ENCODE measurements around the gene POLR1E. TPM values are rescaled to one million over a fixed set of nuclear protein-coding genes. Genes with fewer than 3 reads are reported as not detected.
A peak's percentile ranks its signal among the peaks of the same experiment; 100 is the strongest.

POLR1E gene, protein sequence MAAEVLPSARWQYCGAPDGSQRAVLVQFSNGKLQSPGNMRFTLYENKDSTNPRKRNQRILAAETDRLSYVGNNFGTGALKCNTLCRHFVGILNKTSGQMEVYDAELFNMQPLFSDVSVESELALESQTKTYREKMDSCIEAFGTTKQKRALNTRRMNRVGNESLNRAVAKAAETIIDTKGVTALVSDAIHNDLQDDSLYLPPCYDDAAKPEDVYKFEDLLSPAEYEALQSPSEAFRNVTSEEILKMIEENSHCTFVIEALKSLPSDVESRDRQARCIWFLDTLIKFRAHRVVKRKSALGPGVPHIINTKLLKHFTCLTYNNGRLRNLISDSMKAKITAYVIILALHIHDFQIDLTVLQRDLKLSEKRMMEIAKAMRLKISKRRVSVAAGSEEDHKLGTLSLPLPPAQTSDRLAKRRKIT
- total RNA-seq (2021; fragmentation: NEBNext Ultra II Directional; extraction: Animal tissue kit (Norgen Biotek cat#: 25700)), result 36.9 and 40.0 TPM in 2 replicates
- 13.8 and 16.0 TPM in 2 replicates for polyA plus RNA-seq (2011; rRNA removed)
- 25.3 TPM for polyA plus RNA-seq (2011; cell fraction: cytosol; rRNA removed)
- polyA plus RNA-seq (2011; cell fraction: nucleus; rRNA removed), result 13.3 TPM
- 24.6 to 30.7 TPM (median 27.1 TPM) in 4 replicates for polyA plus RNA-seq (2012, experiment 1 of 2)
- polyA plus RNA-seq (2012, experiment 2 of 2), result 9.2 TPM
- 18.0 TPM for polyA plus RNA-seq (2013, experiment 1 of 2)
- 18.9 TPM for polyA plus RNA-seq (2013, experiment 2 of 2)
- 39.6 and 47.5 TPM in 2 replicates for polyA minus RNA-seq (2011; rRNA and poly(A)+ RNA removed)
- 19.7 TPM for polyA minus RNA-seq (2011; cell fraction: cytosol; rRNA and poly(A)+ RNA removed)
- polyA minus RNA-seq (2011; cell fraction: nucleus; rRNA and poly(A)+ RNA removed), result 20.7 TPM
- long read RNA-seq, experiment 1, partial matches to known transcripts, result 3 of 6 reads
- long read RNA-seq, experiment 1, other reads (novel, unspliced or antisense), result 0 of 6 reads
- long read RNA-seq, experiment 2, transcript POLR1E-202 (12 exons, 1,868 nt), result major isoform, 34 of 41 reads
- long read RNA-seq, experiment 2, partial matches to known transcripts, result 7 of 41 reads
- long read RNA-seq, experiment 2, other reads (novel, unspliced or antisense), result 0 of 41 reads

DNA sequence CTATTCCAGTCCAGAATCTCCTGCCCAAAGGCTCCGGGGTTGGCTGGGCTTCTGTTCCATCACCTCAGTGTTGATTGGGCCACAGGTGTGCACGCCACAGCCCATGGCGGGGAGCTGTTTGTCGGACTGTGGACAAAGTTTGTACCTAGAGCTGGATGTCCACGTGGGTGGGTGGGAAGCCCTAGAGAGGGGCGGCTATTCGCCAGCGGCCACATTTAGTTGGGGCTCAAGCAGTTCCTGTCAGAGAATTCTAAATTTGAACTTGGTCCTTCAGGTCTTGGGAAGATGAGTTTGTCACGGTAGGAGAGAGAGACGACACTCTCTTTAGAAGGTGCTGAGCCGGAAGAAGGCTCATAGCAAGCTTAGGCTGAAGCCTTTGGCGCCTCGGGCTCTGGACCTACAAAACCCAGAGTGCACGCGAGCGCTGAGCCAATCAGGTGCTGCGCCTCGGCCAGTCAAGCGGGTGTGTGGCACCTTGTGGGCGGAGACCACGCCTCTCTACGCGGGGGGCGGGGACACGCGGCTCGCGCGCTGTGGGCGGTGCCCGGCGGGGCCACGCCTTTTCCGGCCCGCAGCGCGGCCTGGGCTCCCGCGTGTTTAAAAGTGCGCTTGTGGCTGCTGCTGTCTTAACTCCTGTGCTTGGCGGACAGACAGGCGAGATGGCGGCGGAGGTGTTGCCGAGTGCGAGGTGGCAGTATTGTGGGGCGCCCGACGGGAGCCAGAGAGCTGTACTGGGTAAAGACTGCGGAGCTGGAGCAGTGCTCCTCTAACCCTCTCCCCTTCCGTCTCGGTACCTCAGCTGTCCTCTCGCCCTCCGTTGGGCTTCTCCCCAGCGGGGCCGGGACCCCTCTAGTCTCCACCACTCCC is at the start of gene POLR1E:
POLR1E (plus strand) TSS at position 560 of the 867 bp plus-strand sequence; CDS start at position 660, 100 bp downstream.
- Histone ChIP-seq H3K27ac (ENCODE audit: low read depth, low read length) (no peak within 1 kb of the TSS; the same call in 1 of the 2 replicates), H3K9me3 (ENCODE audit: insufficient read depth in 2 of 2, low read depth in 1 of 2, low read length in 1 of 2) (no peaks in the 10 kb centered on the region), H3K79me1 (ENCODE audit: low read depth, low read length) (peaks cover 14% of the 10 kb centered on the region), H3K4me2 (ENCODE audit: insufficient read depth in 1 of 2, low read depth in 2 of 2, low read length in 2 of 2) (peak within 1 kb of the TSS; percentile 94 to 99), H3K4me3 (ENCODE audit: extremely low read depth in 1 of 4, insufficient read depth in 2 of 4, low read depth in 3 of 4, low read length in 4 of 4) (peak within 1 kb of the TSS; percentile 78 to 90 (median 79)), H3K23ac (ENCODE audit: insufficient read length) (no peak within 1 kb of the TSS), H2AK5ac (ENCODE audit: low read depth, low read length) (no peak within 1 kb of the TSS), H4K5ac (ENCODE audit: insufficient read length, low read depth, low read length) (no peak within 1 kb of the TSS), H4K20me1 (replicated peaks in 1 of 2; ENCODE audit: control insufficient read depth in 1 of 2, insufficient read depth in 2 of 2, low read length in 2 of 2) (peaks cover 0 to 5% of the 10 kb centered on the region in 2 experiments), H3K27me3 (replicated peaks in 1 of 4; ENCODE audit: control insufficient read depth in 3 of 4, extremely low read depth in 1 of 4, insufficient read depth in 3 of 4, low read length in 3 of 4) (no peaks in the 10 kb centered on the region), H2BK12ac (ENCODE audit: low read depth, low read length) (no peak within 1 kb of the TSS), H2BK120ac (replicated peaks; ENCODE audit: low read depth, low read length) (no peak within 1 kb of the TSS), H3K36me3 (ENCODE audit: control insufficient read depth in 2 of 4, insufficient read depth in 4 of 4, low read length in 3 of 4) (peaks cover 0 to 28% (median 12%) of the 10 kb centered on the region in 4 experiments; a peak in 6 of 8 replicates), H3K4me1 (replicated peaks in 1 of 4; ENCODE audit: control insufficient read depth in 3 of 4, insufficient read depth in 4 of 4, low read length in 3 of 4) (peaks cover 0 to 14% (median 6%) of the 10 kb centered on the region in 4 experiments; a peak in 5 of 7 replicates), H3K4ac (replicated peaks; ENCODE audit: insufficient read length, low read depth, low read length) (peak within 1 kb of the TSS; percentile 17), H3K56ac (replicated peaks; ENCODE audit: insufficient read length, low read depth, low read length) (peak within 1 kb of the TSS; percentile 40), H3K18ac (ENCODE audit: extremely low read depth, low read length) (peak within 1 kb of the TSS; percentile 68; the same call in 1 of the 2 replicates), H4K8ac (ENCODE audit: extremely low read depth, insufficient read depth, low read length) (peak within 1 kb of the TSS; percentile 3), H3K14ac (ENCODE audit: insufficient read length) (no peak within 1 kb of the TSS), H2BK20ac (ENCODE audit: low read length) (no peak within 1 kb of the TSS), H3K23me2 (ENCODE audit: low read depth, low read length) (peaks cover 6% of the 10 kb centered on the region), H4K91ac (replicated peaks; ENCODE audit: insufficient read length, low read length) (peak within 1 kb of the TSS; percentile 13), H2BK5ac (ENCODE audit: low read depth, low read length) (peak within 1 kb of the TSS; percentile 57; the same call in 1 of the 2 replicates), H2BK15ac (ENCODE audit: low read length) (peak within 1 kb of the TSS; percentile 98; the same call in 1 of the 2 replicates), H3K9ac (replicated peaks in 1 of 4; ENCODE audit: extremely low read depth in 1 of 4, low read depth in 3 of 4, low read length in 3 of 4) (peak within 1 kb of the TSS; percentile 38 to 77 (median 48)), H2AFZ (ENCODE audit: low read length) (peak within 1 kb of the TSS; percentile 13), H3K79me2 (ENCODE audit: control insufficient read depth in 1 of 2, insufficient read depth in 2 of 2, low read length in 2 of 2) (peaks cover 4 to 21% of the 10 kb centered on the region in 2 experiments; a peak in 3 of 4 replicates)
- FAIRE-seq (no peak), DNase-seq (ENCODE audit: low read depth in 1 of 2, low spot score in 2 of 2) (peak; percentile 91 to 98)
- POLR2A ChIA-PET (ENCODE audit: partially characterized antibody), result interaction anchor here (0.9 to 4.4 kb wide), 13 partner anchors 9 to 315 kb away, joined by 3 to 40 read pairs (median 6); partner anchors contain the start of genes DCAF10, FBXO10, TOMM5 and ZBTB5
- WGBS, 2 experiments (ENCODE audit: extremely low coverage in 1 of 2, insufficient coverage in 1 of 2, insufficient read length in 1 of 2, insufficient replicate concordance in 2 of 2, low coverage in 1 of 2, low lambda C conversion rate in 2 of 2, missing lambda C conversion rate in 1 of 2), result 8% methylated on average over 51 of the region's 56 CpGs; no CpG with 5 or more reads in 1 of the 2 experiments
- CTCF ChIA-PET (ENCODE audit: partially characterized antibody), result interaction anchor here (1.2 to 7.9 kb wide), 2 partner anchors 25 to 36 kb away, joined by 3 to 39 read pairs; no protein-coding TSS in a partner anchor
- TF ChIP-seq HDAC6 (IDR thresholded peaks at IDR 0.05; ENCODE audit: low read depth, low read length), result no peak
- no peak for TF ChIP-seq EP300 (IDR thresholded peaks at IDR 0.05; ENCODE audit: borderline replicate concordance in 1 of 2, low read depth in 2 of 2, low read length in 2 of 2)
- no peak for TF ChIP-seq KDM5A (IDR thresholded peaks at IDR 0.05; ENCODE audit: low read length)
- no peak for TF ChIP-seq RAD21 (IDR thresholded peaks at IDR 0.05 in 1 of 2, conservative IDR thresholded peaks at IDR 0.05 in 1 of 2; ENCODE audit: low read depth in 2 of 2, low read length in 2 of 2)
- TF ChIP-seq TBP (IDR thresholded peaks at IDR 0.05; ENCODE audit: low read depth, low read length), result peak; percentile 88

All from H1 (cell line).